IMR-90 (cell line): ENCODE measurements around the gene PCDHGA8. TPM values are rescaled to one million over a fixed set of nuclear protein-coding genes. Genes with fewer than 3 reads are reported as not detected.

Source experiments
- ATAC-seq: fragments of 200-7000 bp; cut with Tn5 transposase; 2 replicates; pipeline ENCODE4 v1.9.1; 2020; ENCODE audit warnings: low read depth, mild to moderate bottlenecking, moderate library complexity
- BruUV-seq: library from RNA; stranded (reverse); fragments of 400-500 nt; replicated peaks from 2 replicates; lab custom pipeline; 2021; lab: Mats Ljungman, UMichigan
- CTCF ChIA-PET: fragments of 300-600 bp; formaldehyde crosslinking; extraction: SDS; loops from one replicate; lab custom pipeline; 2021; ENCODE audit warnings: antibody characterized with exemption; lab: Yijun Ruan, JAX
- POLR2A ChIA-PET: fragments of 300-600 bp; sonication (Branson Sonifier 250); formaldehyde crosslinking; loops from one replicate; lab custom pipeline; 2022; ENCODE audit warnings: antibody characterized with exemption; ENCODE audit not compliant: unreplicated experiment; lab: Charles Lee
- DNase-seq: peaks from one replicate; pipeline ENCODE4 v3.0.0; 2013
- H2AFZ ChIP-seq: replicated peaks from 2 replicates; pipeline ENCODE3; 2013; ENCODE audit warnings: low read length, mild to moderate bottlenecking; ENCODE audit not compliant: poor library complexity
- H2AK5ac ChIP-seq: 2 replicates; pipeline ENCODE4 v1.6.1; 2013; ENCODE audit warnings: low read depth, low read length, inconsistent platforms
- H2AK9ac ChIP-seq: replicated peaks from 2 replicates; pipeline ENCODE3; 2013; ENCODE audit warnings: mild to moderate bottlenecking, low read depth, low read length, moderate library complexity; ENCODE audit not compliant: poor library complexity
- H2BK120ac ChIP-seq: 2 replicates; pipeline ENCODE4 v1.6.1; 2013; ENCODE audit warnings: low read depth, low read length, inconsistent platforms
- H2BK15ac ChIP-seq: 3 replicates; pipeline ENCODE4 v1.6.1; 2013; ENCODE audit warnings: low read depth, low read length, inconsistent platforms
- H2BK20ac ChIP-seq: 2 replicates; pipeline ENCODE4 v1.6.1; 2013; ENCODE audit warnings: low read depth, mild to moderate bottlenecking, inconsistent platforms, low read length, moderate library complexity
- H2BK5ac ChIP-seq: 2 replicates; pipeline ENCODE4 v1.6.1; 2013; ENCODE audit warnings: mild to moderate bottlenecking, low read depth, low read length, inconsistent platforms; ENCODE audit not compliant: poor library complexity, severe bottlenecking
- H3K14ac ChIP-seq: replicated peaks from 2 replicates; pipeline ENCODE4 v1.6.1; 2013; ENCODE audit warnings: low read depth, low read length, inconsistent platforms
- H3K18ac ChIP-seq: 2 replicates; pipeline ENCODE4 v1.6.1; 2013; ENCODE audit warnings: low read depth, low read length, control low read depth
- H3K23ac ChIP-seq: 2 replicates; pipeline ENCODE4 v1.6.1; 2013; ENCODE audit warnings: low read depth, low read length, inconsistent platforms
- H3K27ac ChIP-seq: 2 replicates; pipeline ENCODE4 v1.5.1; 2013; ENCODE audit warnings: mild to moderate bottlenecking, control low read depth, low read length; ENCODE audit not compliant: insufficient read depth
- H3K27me3 ChIP-seq: 2 replicates; pipeline ENCODE4 v1.6.1; 2013; ENCODE audit warnings: low read length; ENCODE audit not compliant: control insufficient read depth, insufficient read depth
- H3K36me3 ChIP-seq: 2 replicates; pipeline ENCODE4 v1.6.1; 2013; ENCODE audit warnings: low read length, mixed read lengths; ENCODE audit not compliant: control insufficient read depth, insufficient read depth
- H3K4ac ChIP-seq: 2 replicates; pipeline ENCODE4 v1.6.1; 2013; ENCODE audit warnings: low read depth, low read length, inconsistent platforms
- H3K4me1 ChIP-seq: 2 replicates; pipeline ENCODE4 v1.6.1; 2013; ENCODE audit warnings: low read length, mixed read lengths; ENCODE audit not compliant: control insufficient read depth, insufficient read depth
- H3K4me2 ChIP-seq: 2 replicates; pipeline ENCODE4 v1.6.1; 2013; ENCODE audit warnings: low read depth, mild to moderate bottlenecking, control low read depth, low read length, moderate library complexity
- H3K4me3 ChIP-seq: 2 replicates; pipeline ENCODE4 v1.5.1; 2013; ENCODE audit warnings: low read depth, mild to moderate bottlenecking, control low read depth, low read length, moderate library complexity; ENCODE audit not compliant: insufficient read depth
- H3K56ac ChIP-seq: 2 replicates; pipeline ENCODE4 v1.6.1; 2013; ENCODE audit warnings: low read length, inconsistent platforms; ENCODE audit not compliant: insufficient read depth; ENCODE audit errors: extremely low read depth
- H3K79me1 ChIP-seq, 2 experiments: 2 replicates each; pipeline ENCODE4 v1.6.1; 2013; ENCODE audit warnings: low read length in 2 of 2, inconsistent platforms in 1 of 2, low read depth in 1 of 2
- H3K9ac ChIP-seq: 2 replicates; pipeline ENCODE4 v1.6.1; 2013; ENCODE audit warnings: low read depth, low read length, control low read depth
- H3K9me1 ChIP-seq: 2 replicates; pipeline ENCODE4 v1.6.1; 2013; ENCODE audit warnings: low read length, inconsistent platforms; ENCODE audit not compliant: insufficient read depth
- H3K9me3 ChIP-seq: 2 replicates; pipeline ENCODE4 v1.6.1; 2013; ENCODE audit warnings: low read length; ENCODE audit not compliant: control insufficient read depth, insufficient read depth
- H4K20me1 ChIP-seq: 2 replicates; pipeline ENCODE4 v1.6.1; 2013; ENCODE audit warnings: low read length, inconsistent platforms; ENCODE audit not compliant: insufficient read depth
- H4K5ac ChIP-seq: 2 replicates; pipeline ENCODE4 v1.6.1; 2013; ENCODE audit warnings: mild to moderate bottlenecking, low read depth, low read length, control low read depth
- H4K8ac ChIP-seq, 2 experiments: 2 replicates each; pipeline ENCODE4 v1.6.1; 2013; ENCODE audit warnings: low read depth in 2 of 2, low read length in 2 of 2, control low read depth in 1 of 2, inconsistent platforms in 1 of 2
- H4K91ac ChIP-seq: 2 replicates; pipeline ENCODE4 v1.6.1; 2013; ENCODE audit warnings: low read depth, low read length, inconsistent platforms; ENCODE audit not compliant: insufficient read depth
- BHLHE40 ChIP-seq: fragments of 150-350 bp; IDR thresholded peaks from 2 replicates; pipeline ENCODE4 v1.6.1; 2016; ENCODE audit warnings: mild to moderate bottlenecking, low read depth, low read length
- MAFK ChIP-seq: IDR thresholded peaks from 2 replicates; pipeline ENCODE4 v1.6.1; 2012; ENCODE audit warnings: low read depth, low read length, improper control_type of control experiment
- MAZ ChIP-seq: IDR thresholded peaks from 2 replicates; pipeline ENCODE4 v1.6.1; 2012; ENCODE audit warnings: low read depth, mild to moderate bottlenecking, low read length, improper control_type of control experiment, moderate library complexity, borderline replicate concordance
- MXI1 ChIP-seq: IDR thresholded peaks from 2 replicates; pipeline ENCODE4 v1.6.1; 2012; ENCODE audit warnings: low read depth, mild to moderate bottlenecking, low read length, moderate library complexity, borderline replicate concordance
- WGBS, 2 experiments: methylation state at CpG; one replicate each; pipeline versions ENCODE4 v1.1.5 to v1.1.7; 2013; ENCODE audit warnings: missing lambda C conversion rate in 2 of 2; ENCODE audit not compliant: insufficient read length in 1 of 2; ENCODE audit errors: extremely low coverage in 2 of 2; 5-methylcytosine and 5-hydroxymethylcytosine counted together
- dilution Hi-C: fragments of 300-500 bp; cut with HindIII; formaldehyde crosslinking; loops from one replicate; pipeline ENCODE4 v1.14.3; 2018; ENCODE audit warnings: low sequenced_read_pairs; ENCODE audit not compliant: unreplicated experiment
- in situ Hi-C: fragments of 300-500 bp; cut with MboI; formaldehyde crosslinking; loops from 3 replicates; pipeline ENCODE4 v1.14.3; 2019; ENCODE audit warnings: low sequenced_read_pairs, inconsistent platforms, mixed read lengths
- intact Hi-C: fragments of 100-400 bp; cut with micrococcal nuclease; formaldehyde crosslinking; loops from 2 replicates; pipeline ENCODE4 v1.10.0; 2022
- polyA plus RNA-seq, 3 experiments: library from polyadenylated mRNA; depleted of rRNA; stranded (reverse); fragments of >200 nt; gene quantifications; 2 replicates each; pipeline ENCODE4 v1.2.3, GENCODE V29; 2012; ENCODE audit warnings: low replicate concordance in 1 of 3
- total RNA-seq: library from RNA; depleted of rRNA; stranded (reverse); fragments of >200 nt; gene quantifications from 2 replicates; pipeline ENCODE4 v1.2.3, GENCODE V29; 2012
- TF ChIP-seq, protein P1 (sequence below): fragments of 150-350 bp; IDR thresholded peaks from 2 replicates; pipeline ENCODE4 v1.6.1; 2017; ENCODE audit warnings: mild to moderate bottlenecking, antibody characterized with exemption, low read length, low read depth
- TF ChIP-seq, protein P2 (sequence below): fragments of 150-350 bp; IDR thresholded peaks from 2 replicates; pipeline ENCODE4 v1.6.1; 2016; ENCODE audit warnings: low read depth, mild to moderate bottlenecking, low read length, moderate library complexity, borderline replicate concordance
- TF ChIP-seq, protein P3 (sequence below): conservative IDR thresholded peaks from 2 replicates; pipeline ENCODE4 v1.5.1; 2012; ENCODE audit warnings: mild to moderate bottlenecking, low read depth, low read length, improper control_type of control experiment

Gene PCDHGA8
- total and polyA plus RNA-seq, 2 of the 4 experiments (the other 2 are of a cell fraction), result 0.89 to 2.0 TPM

DNA sequence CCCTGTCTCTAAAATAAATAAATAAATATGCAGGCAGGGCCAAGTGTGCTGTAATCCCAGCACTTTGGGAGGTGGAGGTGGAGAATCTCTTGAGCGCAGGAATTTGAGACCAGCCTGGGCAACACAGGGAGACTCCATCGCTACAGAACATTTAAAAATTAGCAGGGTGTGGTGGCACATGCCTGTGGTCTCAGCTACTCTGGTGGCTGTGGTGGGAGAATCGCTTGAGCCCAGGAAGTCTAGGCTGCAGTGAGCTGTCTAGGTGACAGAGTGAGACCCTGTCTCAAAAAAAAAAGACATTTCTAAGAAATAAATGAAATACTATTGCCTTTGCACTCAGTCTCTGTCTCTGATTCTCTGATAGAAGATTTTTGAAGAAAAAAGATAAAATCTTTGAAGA is 19.1 kb downstream of the PCDHGA8 start:
- Histone ChIP-seq H3K4ac (no peak overlapping the region), H2BK15ac (no peak overlapping the region), H3K9me3 (peaks cover 52% of the 10 kb centered on the region), H4K20me1 (no peaks in the 10 kb centered on the region), H2AK9ac (no peak overlapping the region), H3K14ac (no peak overlapping the region), H3K36me3 (peaks cover 13% of the 10 kb centered on the region; the same call in 1 of the 2 replicates), H3K4me3 (no peak overlapping the region), H2BK20ac (no peak overlapping the region), H3K4me1 (no peaks in the 10 kb centered on the region), H3K23ac (no peak overlapping the region), H4K91ac (no peak overlapping the region), H3K4me2 (no peak overlapping the region; the same call in 1 of the 2 replicates), H2BK120ac (no peak overlapping the region), H3K27me3 (no peaks in the 10 kb centered on the region), H3K18ac (no peak overlapping the region), H3K56ac (no peak overlapping the region; the same call in 1 of the 2 replicates), H3K27ac (no peak overlapping the region), H3K9ac (no peak overlapping the region), H2AFZ (no peak overlapping the region), H2AK5ac (no peak overlapping the region), H4K8ac (no peak overlapping the region), H3K9me1 (no peaks in the 10 kb centered on the region), H3K79me1 (peaks cover 7 to 8% of the 10 kb centered on the region in 2 experiments; a peak in 2 of 4 replicates), H2BK5ac (no peak overlapping the region), H4K5ac (no peak overlapping the region)
- no peak for DNase-seq
- intact Hi-C loops, result loop anchor here (5.0 kb wide), 1 partner anchor 84 kb away; no protein-coding TSS in a partner anchor
- TF ChIP-seq, protein P1, sequence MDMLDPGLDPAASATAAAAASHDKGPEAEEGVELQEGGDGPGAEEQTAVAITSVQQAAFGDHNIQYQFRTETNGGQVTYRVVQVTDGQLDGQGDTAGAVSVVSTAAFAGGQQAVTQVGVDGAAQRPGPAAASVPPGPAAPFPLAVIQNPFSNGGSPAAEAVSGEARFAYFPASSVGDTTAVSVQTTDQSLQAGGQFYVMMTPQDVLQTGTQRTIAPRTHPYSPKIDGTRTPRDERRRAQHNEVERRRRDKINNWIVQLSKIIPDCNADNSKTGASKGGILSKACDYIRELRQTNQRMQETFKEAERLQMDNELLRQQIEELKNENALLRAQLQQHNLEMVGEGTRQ, result no peak
- TF ChIP-seq, protein P2, sequence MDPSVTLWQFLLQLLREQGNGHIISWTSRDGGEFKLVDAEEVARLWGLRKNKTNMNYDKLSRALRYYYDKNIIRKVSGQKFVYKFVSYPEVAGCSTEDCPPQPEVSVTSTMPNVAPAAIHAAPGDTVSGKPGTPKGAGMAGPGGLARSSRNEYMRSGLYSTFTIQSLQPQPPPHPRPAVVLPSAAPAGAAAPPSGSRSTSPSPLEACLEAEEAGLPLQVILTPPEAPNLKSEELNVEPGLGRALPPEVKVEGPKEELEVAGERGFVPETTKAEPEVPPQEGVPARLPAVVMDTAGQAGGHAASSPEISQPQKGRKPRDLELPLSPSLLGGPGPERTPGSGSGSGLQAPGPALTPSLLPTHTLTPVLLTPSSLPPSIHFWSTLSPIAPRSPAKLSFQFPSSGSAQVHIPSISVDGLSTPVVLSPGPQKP, result no peak
- TF ChIP-seq MXI1 (no peak), MAFK (no peak), BHLHE40 (no peak), MAZ (no peak)
- TF ChIP-seq, protein P3, sequence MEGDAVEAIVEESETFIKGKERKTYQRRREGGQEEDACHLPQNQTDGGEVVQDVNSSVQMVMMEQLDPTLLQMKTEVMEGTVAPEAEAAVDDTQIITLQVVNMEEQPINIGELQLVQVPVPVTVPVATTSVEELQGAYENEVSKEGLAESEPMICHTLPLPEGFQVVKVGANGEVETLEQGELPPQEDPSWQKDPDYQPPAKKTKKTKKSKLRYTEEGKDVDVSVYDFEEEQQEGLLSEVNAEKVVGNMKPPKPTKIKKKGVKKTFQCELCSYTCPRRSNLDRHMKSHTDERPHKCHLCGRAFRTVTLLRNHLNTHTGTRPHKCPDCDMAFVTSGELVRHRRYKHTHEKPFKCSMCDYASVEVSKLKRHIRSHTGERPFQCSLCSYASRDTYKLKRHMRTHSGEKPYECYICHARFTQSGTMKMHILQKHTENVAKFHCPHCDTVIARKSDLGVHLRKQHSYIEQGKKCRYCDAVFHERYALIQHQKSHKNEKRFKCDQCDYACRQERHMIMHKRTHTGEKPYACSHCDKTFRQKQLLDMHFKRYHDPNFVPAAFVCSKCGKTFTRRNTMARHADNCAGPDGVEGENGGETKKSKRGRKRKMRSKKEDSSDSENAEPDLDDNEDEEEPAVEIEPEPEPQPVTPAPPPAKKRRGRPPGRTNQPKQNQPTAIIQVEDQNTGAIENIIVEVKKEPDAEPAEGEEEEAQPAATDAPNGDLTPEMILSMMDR, result no peak
- BruUV-seq, result no TSS peak
- ChIA-PET POLR2A (no interaction called here), CTCF (interaction anchor here (1.0 to 2.8 kb wide), 3 partner anchors 65 to 152 kb away, joined by 3 to 19 read pairs (median 3); no protein-coding TSS in a partner anchor)
- no peak for ATAC-seq
- WGBS, 2 experiments, result no CpG with 5 or more reads among the region's 3 CpGs
- dilution Hi-C loops, result no loop called here
- in situ Hi-C loops, result no loop called here
